ENCODE data around the gene DNAJC8. TPM values are rescaled to one million over a fixed set of nuclear protein-coding genes. Genes with fewer than 3 reads are reported as not detected.

The DNAJC8 gene
- total and polyA plus RNA-seq, 10 of the 15 experiments (the other 5 are each of a cell fraction or from before 2014, with no cell fraction given), result 91.2 to 296 (median 152) TPM

DNA sequence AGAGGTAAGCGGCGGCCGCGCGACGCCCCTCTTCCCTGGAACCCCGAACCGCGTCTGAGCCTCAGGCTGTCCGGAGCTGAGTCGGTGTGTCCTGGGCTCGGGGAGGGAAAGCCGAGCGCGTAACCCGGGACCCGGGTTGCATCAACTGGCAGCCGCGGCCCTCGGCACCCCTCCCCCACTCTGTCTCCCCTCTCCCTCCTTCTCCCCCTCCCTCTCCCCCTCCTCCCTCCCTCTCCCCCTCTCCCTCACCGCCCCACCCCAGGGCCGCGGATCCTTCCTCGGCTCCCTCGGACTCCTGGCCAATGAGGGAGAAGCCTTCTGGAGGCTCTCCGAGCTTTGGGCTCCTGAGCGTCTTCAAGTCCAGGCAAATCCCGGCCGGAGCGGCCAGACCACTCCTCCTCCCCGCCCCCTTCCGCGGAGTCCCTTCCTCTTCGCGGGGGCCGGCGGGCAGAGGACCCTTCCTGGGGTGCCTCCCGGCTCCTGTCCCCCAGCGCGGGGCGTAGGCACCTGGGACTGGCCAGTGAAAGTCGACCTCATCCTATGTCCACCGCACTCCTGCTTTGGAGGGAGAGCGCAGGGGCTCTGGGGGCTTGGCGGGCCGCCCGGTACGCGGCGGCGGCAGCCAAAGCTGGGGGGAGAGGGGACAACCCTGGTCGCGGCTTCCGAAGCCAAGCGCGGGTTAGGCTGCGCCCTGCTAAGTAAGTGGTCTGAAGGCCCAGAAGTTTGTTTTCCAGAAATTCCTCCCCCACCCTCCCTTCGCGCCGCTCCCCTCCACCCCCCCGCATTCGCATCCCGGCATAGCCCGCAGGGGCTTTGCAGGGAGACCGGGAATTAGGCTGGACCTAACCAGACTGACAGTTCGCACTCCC, 27.3 kb upstream of the DNAJC8 start:
- 6% methylated on average over 52 of the region's 66 CpGs for WGBS (ENCODE audit: insufficient coverage, insufficient replicate concordance, low lambda C conversion rate, missing lambda C conversion rate)
- no TSS peak for BruUV-seq (replicated peaks)
- peak overlapping the region; percentile 79 for H3K9ac ChIP-seq (ENCODE audit: control insufficient read depth, insufficient read depth, low read length)
- H3K4me3 ChIP-seq, result peak overlapping the region; percentile 97
- SMC1A ChIA-PET (ENCODE audit: uncharacterized antibody, unreplicated experiment), result interaction anchor here (0.7 to 1.6 kb wide), 3 partner anchors 12 to 100 kb away, joined by 3 to 6 read pairs (median 4); no protein-coding TSS in a partner anchor
- intact Hi-C loops (cut with micrococcal nuclease; ENCODE audit: unreplicated experiment), result no loop called here
- H3K4me1 ChIP-seq (ENCODE audit: control insufficient read depth, insufficient read depth, low read length), result peaks cover 5% of the 10 kb centered on the region
- peak overlapping the region; percentile 75 for H3K4me2 ChIP-seq (ENCODE audit: control insufficient read depth, insufficient read depth)
- RAD21 ChIA-PET (ENCODE audit: unreplicated experiment), result interaction anchor here (4.4 kb wide), 1 partner anchor 11 kb away, joined by 28 read pairs; no protein-coding TSS in a partner anchor
- CTCF ChIA-PET, result interaction anchor here (2.7 kb wide), 1 partner anchor 11 kb away, joined by 21 read pairs; no protein-coding TSS in a partner anchor
- FAIRE-seq (no peak), ATAC-seq (peak; percentile 14), DNase-seq (ENCODE audit: low read depth, low spot score) (no peak)
- H3K9me3 ChIP-seq (replicated peaks; ENCODE audit: control insufficient read depth, insufficient read depth, low read length), result no peaks in the 10 kb centered on the region
- POLR2A ChIA-PET, result interaction anchor here (0.9 to 6.5 kb wide), 2 partner anchors 11 to 25 kb away, joined by 4 to 51 read pairs; partner anchors contain the start of gene ATP5IF1
- H3K27ac ChIP-seq (ENCODE audit: control insufficient read depth, insufficient read depth), result peak overlapping the region; percentile 55
- H3K27me3 ChIP-seq (replicated peaks in 1 of 2; ENCODE audit: control insufficient read depth in 2 of 2, insufficient read depth in 2 of 2, low read length in 1 of 2), result no peaks in the 10 kb centered on the region
- in situ Hi-C loops (cut with MboI), result no loop called here
- H3K79me2 ChIP-seq (ENCODE audit: control insufficient read depth, insufficient read depth, low read length), result peaks cover 31% of the 10 kb centered on the region
- no peak for TF ChIP-seq BMI1 (IDR thresholded peaks at IDR 0.05; ENCODE audit: borderline replicate concordance)
- TF ChIP-seq EGR1 (IDR thresholded peaks at IDR 0.05; ENCODE audit: borderline replicate concordance in 1 of 2, low read depth in 2 of 2, low read length in 2 of 2), result 0 out of 3 replicates have a peak, but pooled peaks of 1 of the 2 experiments have one; percentile 11
- H3K36me3 ChIP-seq (ENCODE audit: control insufficient read depth in 2 of 2, insufficient read depth in 2 of 2, low read length in 1 of 2), result no peaks in the 10 kb centered on the region
- peak overlapping the region; percentile 74 for H2AFZ ChIP-seq (ENCODE audit: control insufficient read depth, low read depth, low read length)
- 0 out of 2 replicates have a peak, but pooled peaks cover 4% of the 10 kb centered on the region for H4K20me1 ChIP-seq (ENCODE audit: control insufficient read depth, insufficient read depth)

Data from GM12878 (cell line).